ENCODE results near the gene KCNB1. TPM values are rescaled to one million over a fixed set of nuclear protein-coding genes. Genes with fewer than 3 reads are reported as not detected.

Gene KCNB1
- total and polyA plus RNA-seq, 2 of the 4 experiments (the other 2 are of a cell fraction): 0.05 TPM; not detected in 1

DNA sequence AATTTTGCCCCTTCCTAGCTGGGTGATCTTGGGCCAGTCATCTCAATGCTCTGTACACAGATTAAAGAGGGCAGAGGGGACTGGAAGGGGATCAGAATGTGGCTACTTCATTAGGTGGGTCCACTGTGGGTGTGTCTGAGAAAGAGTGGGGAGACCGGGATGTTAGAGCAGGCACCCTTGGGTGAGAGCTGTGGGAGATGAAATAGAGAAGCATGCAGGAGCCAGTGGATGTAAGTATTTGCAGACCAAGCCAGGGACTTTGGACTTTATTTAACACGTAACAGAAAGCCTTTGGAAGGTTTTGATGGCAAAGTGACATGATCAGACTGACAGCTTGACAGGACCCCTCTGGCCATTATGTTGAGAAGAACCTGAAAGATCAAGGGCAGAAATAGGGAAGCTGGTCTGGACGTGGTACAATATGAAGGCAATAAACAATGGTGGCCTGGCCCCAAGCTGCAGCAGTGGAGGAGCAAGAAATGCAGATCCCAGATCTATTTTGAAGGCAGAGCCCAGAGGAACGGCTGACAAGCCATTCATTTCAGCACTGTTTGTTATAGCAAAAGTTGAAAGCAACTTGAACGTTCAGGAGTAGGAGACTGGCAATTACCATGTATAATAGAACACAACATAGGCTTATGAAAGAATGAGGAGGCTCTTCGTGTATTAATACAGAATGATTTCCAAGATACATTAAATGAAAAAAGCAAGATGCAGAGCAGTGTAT, 122.1 kb downstream of the KCNB1 start:
- no peak overlapping the region for H2AK9ac ChIP-seq (replicated peaks; ENCODE audit: low read depth, low read length, poor library complexity)
- H3K27me3 ChIP-seq (ENCODE audit: control insufficient read depth, insufficient read depth, low read length): peaks cover 47% of the 10 kb centered on the region
- H4K20me1 ChIP-seq (ENCODE audit: insufficient read depth, low read length): no peaks in the 10 kb centered on the region
- no peak overlapping the region for H2BK15ac ChIP-seq (ENCODE audit: low read depth, low read length)
- no peak overlapping the region for H2AK5ac ChIP-seq (ENCODE audit: low read depth, low read length)
- H3K9ac ChIP-seq (ENCODE audit: low read depth, low read length): no peak overlapping the region
- no peaks in the 10 kb centered on the region for H3K9me1 ChIP-seq (ENCODE audit: insufficient read depth, low read length)
- H3K4me1 ChIP-seq (ENCODE audit: control insufficient read depth, insufficient read depth, low read length): no peaks in the 10 kb centered on the region
- H3K27ac ChIP-seq (ENCODE audit: insufficient read depth, low read length): no peak overlapping the region
- no TSS peak for BruUV-seq (replicated peaks)
- ChIA-PET POLR2A (ENCODE audit: unreplicated experiment) (no interaction called here), CTCF (no interaction called here)
- no peak overlapping the region for H4K8ac ChIP-seq (ENCODE audit: low read depth in 2 of 2, low read length in 2 of 2)
- no peak overlapping the region for H2BK5ac ChIP-seq (ENCODE audit: low read depth, low read length, poor library complexity, severe bottlenecking)
- H3K18ac ChIP-seq (ENCODE audit: low read depth, low read length): no peak overlapping the region
- intact Hi-C loops (cut with micrococcal nuclease): no loop called here
- DNase-seq (no peak), ATAC-seq (ENCODE audit: low read depth) (no peak)
- no peaks in the 10 kb centered on the region for H3K36me3 ChIP-seq (ENCODE audit: control insufficient read depth, insufficient read depth, low read length)
- no peak overlapping the region for H3K4me2 ChIP-seq (ENCODE audit: low read depth, low read length)
- in situ Hi-C loops (cut with MboI; ENCODE audit: low sequenced_read_pairs): no loop called here
- H3K23ac ChIP-seq (ENCODE audit: low read depth, low read length): no peak overlapping the region
- H3K56ac ChIP-seq (ENCODE audit: extremely low read depth, insufficient read depth, low read length): no peak overlapping the region
- WGBS, 2 experiments (ENCODE audit: extremely low coverage in 2 of 2, insufficient read length in 1 of 2): 29% methylated on average over 3 of the region's 6 CpGs; no CpG with 5 or more reads in 1 of the 2 experiments
- H4K5ac ChIP-seq (ENCODE audit: low read depth, low read length): no peak overlapping the region
- no peak overlapping the region for H2BK120ac ChIP-seq (ENCODE audit: low read depth, low read length)
- no peak overlapping the region for H3K4ac ChIP-seq (ENCODE audit: low read depth, low read length)
- no peaks in the 10 kb centered on the region for H3K9me3 ChIP-seq (ENCODE audit: control insufficient read depth, insufficient read depth, low read length)
- no peaks in the 10 kb centered on the region for H3K79me1 ChIP-seq (ENCODE audit: low read depth in 1 of 2, low read length in 2 of 2)
- H3K14ac ChIP-seq (replicated peaks; ENCODE audit: low read depth, low read length): no peak overlapping the region
- H2BK20ac ChIP-seq (ENCODE audit: low read depth, low read length): no peak overlapping the region
- no peak overlapping the region for H2AFZ ChIP-seq (replicated peaks; ENCODE audit: low read length, poor library complexity)
- TF ChIP-seq MXI1 (IDR thresholded peaks at IDR 0.05; ENCODE audit: borderline replicate concordance, low read depth, low read length) (no peak), SMC3 (IDR thresholded peaks at IDR 0.05; ENCODE audit: low read depth, low read length) (no peak), CHD1 (IDR thresholded peaks at IDR 0.05; ENCODE audit: low read depth, low read length) (no peak), POLR2A (IDR thresholded peaks at IDR 0.05; ENCODE audit: low read depth, low read length) (no peak), RCOR1 (IDR thresholded peaks at IDR 0.05; ENCODE audit: insufficient replicate concordance, low read length) (no peak), RAD21 (IDR thresholded peaks at IDR 0.05; ENCODE audit: low read length) (no peak)
- TF ChIP-seq, protein P1, sequence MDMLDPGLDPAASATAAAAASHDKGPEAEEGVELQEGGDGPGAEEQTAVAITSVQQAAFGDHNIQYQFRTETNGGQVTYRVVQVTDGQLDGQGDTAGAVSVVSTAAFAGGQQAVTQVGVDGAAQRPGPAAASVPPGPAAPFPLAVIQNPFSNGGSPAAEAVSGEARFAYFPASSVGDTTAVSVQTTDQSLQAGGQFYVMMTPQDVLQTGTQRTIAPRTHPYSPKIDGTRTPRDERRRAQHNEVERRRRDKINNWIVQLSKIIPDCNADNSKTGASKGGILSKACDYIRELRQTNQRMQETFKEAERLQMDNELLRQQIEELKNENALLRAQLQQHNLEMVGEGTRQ (IDR thresholded peaks at IDR 0.05; ENCODE audit: low read depth, low read length): no peak
- no peak overlapping the region for H4K91ac ChIP-seq (ENCODE audit: insufficient read depth, low read depth, low read length)
- H3K4me3 ChIP-seq (ENCODE audit: insufficient read depth, low read depth, low read length): no peak overlapping the region
- dilution Hi-C loops (cut with HindIII; ENCODE audit: low sequenced_read_pairs, unreplicated experiment): no loop called here

Measured in IMR-90 (cell line).